NCI-H1105 (cell line): ENCODE measurements around the gene PIEZO2.

Experiments
- DNase-seq: peaks from one replicate; lab custom pipeline; 2025; lab: John Stamatoyannopoulos, UW

Gene PIEZO2

GRCh38 chr18:10843565-10843964 is 305.8 kb downstream of the PIEZO2 start:
- DNase-seq = no peak

- no peak for DNase-seq
These were observed 306.5 kb downstream of the PIEZO2 start for GRCh38 chr18:10842861-10843260.

GRCh38 chr18:10842371-10842770 is 307.0 kb downstream of the PIEZO2 start:
- DNase-seq = no peak

- DNase-seq = no peak
These were observed 308.2 kb downstream of the PIEZO2 start for GRCh38 chr18:10841203-10841602.

GRCh38 chr18:10840743-10841142 is 308.6 kb downstream of the PIEZO2 start:
- DNase-seq = no peak

GRCh38 chr18:10839421-10839820 is 309.9 kb downstream of the PIEZO2 start:
- no peak for DNase-seq

- DNase-seq = no peak
These were observed 310.8 kb downstream of the PIEZO2 start for GRCh38 chr18:10838553-10838952.

- no peak for DNase-seq
These were observed 315.1 kb downstream of the PIEZO2 start for GRCh38 chr18:10834128-10834815.

- no peak for DNase-seq
These were observed 315.7 kb downstream of the PIEZO2 start for GRCh38 chr18:10833656-10834055.

- DNase-seq = no peak
These were observed 323.0 kb downstream of the PIEZO2 start for GRCh38 chr18:10826400-10826799.

GRCh38 chr18:10822456-10822855 is 326.9 kb downstream of the PIEZO2 start:
- DNase-seq = no peak

GRCh38 chr18:10820681-10821080 is 328.7 kb downstream of the PIEZO2 start:
- no peak for DNase-seq

GRCh38 chr18:10814336-10814735 is 335.0 kb downstream of the PIEZO2 start:
- no peak for DNase-seq

GRCh38 chr18:10805587-10806118 is 343.7 kb downstream of the PIEZO2 start:
- no peak for DNase-seq

- peak; percentile 45 for DNase-seq
These were observed 345.2 kb downstream of the PIEZO2 start for GRCh38 chr18:10804126-10804525.

GRCh38 chr18:10798727-10799550 is 350.4 kb downstream of the PIEZO2 start:
- no peak for DNase-seq

GRCh38 chr18:10797896-10798295 is 351.5 kb downstream of the PIEZO2 start:
- DNase-seq = peak; percentile 21

GRCh38 chr18:10794771-10795170 is 354.6 kb downstream of the PIEZO2 start:
- no peak for DNase-seq

GRCh38 chr18:10793730-10794370 is 355.5 kb downstream of the PIEZO2 start:
- no peak for DNase-seq

- DNase-seq = no peak
These were observed 357.2 kb downstream of the PIEZO2 start for GRCh38 chr18:10792181-10792580.

GRCh38 chr18:10791169-10791831 is 358.1 kb downstream of the PIEZO2 start:
- no peak for DNase-seq

- no peak for DNase-seq
These were observed 360.2 kb downstream of the PIEZO2 start for GRCh38 chr18:10789180-10789579.
